ENCODE results near the gene SIM1. TPM values are rescaled to one million over a fixed set of nuclear protein-coding genes. Genes with fewer than 3 reads are reported as not detected.

Gene SIM1
- total RNA-seq, 4 donors from 2014 or later = 0.18 to 0.72 (median 0.42) TPM

DNA sequence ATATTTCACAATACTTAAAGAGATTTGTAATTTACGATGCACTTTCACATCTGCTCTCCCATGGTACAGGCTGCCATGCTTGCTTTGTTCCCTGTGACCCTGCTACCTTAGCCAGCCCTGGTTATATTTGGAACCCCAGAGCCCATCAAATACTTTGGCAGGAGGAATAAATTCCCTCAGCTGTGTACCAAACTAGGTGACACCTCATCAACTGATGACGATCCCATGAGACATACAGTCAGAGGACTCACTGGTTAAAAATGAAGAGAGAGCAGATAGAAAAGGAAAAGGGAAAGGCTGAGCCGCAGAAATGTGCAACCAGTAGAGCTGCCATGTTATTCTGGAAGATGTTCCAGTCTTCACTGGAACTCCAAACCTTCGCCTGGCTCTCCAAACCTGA, 120.0 kb downstream of the SIM1 start:
- 89% methylated on average over 4 of the region's 4 CpGs for WGBS
- no peaks in the 10 kb centered on the region for H3K4me1 ChIP-seq
- no peaks in the 10 kb centered on the region for H3K27me3 ChIP-seq
- TF ChIP-seq POLR2A (IDR thresholded peaks at IDR 0.05) (no peak), EP300 (IDR thresholded peaks at IDR 0.05) (no peak), POLR2AphosphoS5 (IDR thresholded peaks at IDR 0.05) (no peak)
- TF ChIP-seq, protein P1, sequence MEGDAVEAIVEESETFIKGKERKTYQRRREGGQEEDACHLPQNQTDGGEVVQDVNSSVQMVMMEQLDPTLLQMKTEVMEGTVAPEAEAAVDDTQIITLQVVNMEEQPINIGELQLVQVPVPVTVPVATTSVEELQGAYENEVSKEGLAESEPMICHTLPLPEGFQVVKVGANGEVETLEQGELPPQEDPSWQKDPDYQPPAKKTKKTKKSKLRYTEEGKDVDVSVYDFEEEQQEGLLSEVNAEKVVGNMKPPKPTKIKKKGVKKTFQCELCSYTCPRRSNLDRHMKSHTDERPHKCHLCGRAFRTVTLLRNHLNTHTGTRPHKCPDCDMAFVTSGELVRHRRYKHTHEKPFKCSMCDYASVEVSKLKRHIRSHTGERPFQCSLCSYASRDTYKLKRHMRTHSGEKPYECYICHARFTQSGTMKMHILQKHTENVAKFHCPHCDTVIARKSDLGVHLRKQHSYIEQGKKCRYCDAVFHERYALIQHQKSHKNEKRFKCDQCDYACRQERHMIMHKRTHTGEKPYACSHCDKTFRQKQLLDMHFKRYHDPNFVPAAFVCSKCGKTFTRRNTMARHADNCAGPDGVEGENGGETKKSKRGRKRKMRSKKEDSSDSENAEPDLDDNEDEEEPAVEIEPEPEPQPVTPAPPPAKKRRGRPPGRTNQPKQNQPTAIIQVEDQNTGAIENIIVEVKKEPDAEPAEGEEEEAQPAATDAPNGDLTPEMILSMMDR (IDR thresholded peaks at IDR 0.05) = no peak
- DNase-seq (ENCODE audit: low spot score in 2 of 2) = no peak
- H3K9me3 ChIP-seq = peaks cover 4% of the 10 kb centered on the region
- no peaks in the 10 kb centered on the region for H3K36me3 ChIP-seq
- no peak overlapping the region for H3K4me3 ChIP-seq
- H3K27ac ChIP-seq = no peak overlapping the region

DNA sequence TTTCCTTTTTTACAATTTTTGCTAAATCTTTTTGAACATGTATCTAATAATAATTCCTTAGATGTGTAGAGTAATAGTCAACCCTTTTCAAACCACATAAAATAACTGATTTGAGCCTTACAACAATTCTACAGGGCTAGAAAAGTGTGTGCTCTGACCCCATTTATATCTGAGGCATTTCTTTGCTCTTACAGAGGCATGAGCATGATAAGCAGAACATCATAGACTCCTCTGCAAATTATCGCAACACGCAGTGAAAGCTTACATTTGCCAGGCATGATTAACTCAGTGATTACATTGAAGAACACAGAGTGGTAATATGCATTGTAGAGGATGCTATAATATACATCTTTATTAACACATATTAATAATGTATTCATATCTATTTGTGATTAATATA, 120.4 kb downstream of the SIM1 start:
- no peak for DNase-seq (ENCODE audit: low spot score in 2 of 2)
- WGBS = 97% methylated on average over 2 of the region's 2 CpGs
- H3K36me3 ChIP-seq = no peaks in the 10 kb centered on the region
- H3K27ac ChIP-seq = no peak overlapping the region
- no peak for TF ChIP-seq POLR2A (IDR thresholded peaks at IDR 0.05)
- no peak for TF ChIP-seq POLR2AphosphoS5 (IDR thresholded peaks at IDR 0.05)
- TF ChIP-seq EP300 (IDR thresholded peaks at IDR 0.05) = no peak
- TF ChIP-seq, protein P1 (IDR thresholded peaks at IDR 0.05) = no peak
- no peaks in the 10 kb centered on the region for H3K27me3 ChIP-seq
- peaks cover 4% of the 10 kb centered on the region for H3K9me3 ChIP-seq
- no peaks in the 10 kb centered on the region for H3K4me1 ChIP-seq
- no peak overlapping the region for H3K4me3 ChIP-seq

DNA sequence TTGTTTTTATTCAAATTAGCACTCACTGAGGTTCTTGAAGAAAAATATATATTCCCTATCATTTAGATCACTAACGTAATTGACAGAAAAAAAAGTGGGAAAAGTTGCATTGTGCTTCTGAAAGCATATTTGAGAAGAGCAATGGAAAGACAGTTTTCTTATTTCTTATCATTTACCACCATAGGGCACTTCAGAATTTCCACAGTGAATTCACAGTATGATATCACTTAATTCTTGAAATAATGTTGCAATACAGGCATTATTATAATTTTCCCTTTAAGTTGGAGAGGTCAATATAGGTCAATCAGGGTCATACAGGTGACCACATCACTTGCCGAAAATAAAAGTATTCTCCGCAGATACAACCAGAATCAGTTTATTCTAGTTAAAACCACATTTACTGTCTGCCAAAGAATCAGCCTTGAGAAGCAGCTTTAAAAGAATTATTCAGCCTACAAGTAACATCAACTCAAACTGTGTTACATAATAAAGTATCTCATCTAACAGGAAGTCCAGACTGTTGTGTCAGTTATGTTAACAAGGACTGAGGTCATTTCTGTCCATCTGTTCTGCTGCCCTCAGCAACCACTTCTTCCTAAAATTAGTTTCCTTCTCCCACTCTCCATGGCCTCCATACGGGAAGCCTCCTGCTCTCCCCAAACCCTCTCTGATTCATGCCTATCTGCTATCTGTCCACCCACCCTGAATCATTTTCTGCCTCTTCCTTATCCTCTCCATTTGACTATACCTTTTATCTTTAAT, 121.2 kb downstream of the SIM1 start:
- WGBS = 63% methylated on average over 4 of the region's 4 CpGs
- DNase-seq (ENCODE audit: low spot score in 2 of 2) = no peak
- TF ChIP-seq POLR2AphosphoS5 (IDR thresholded peaks at IDR 0.05) (no peak), POLR2A (IDR thresholded peaks at IDR 0.05) (no peak), EP300 (IDR thresholded peaks at IDR 0.05) (no peak)
- TF ChIP-seq, protein P1 (IDR thresholded peaks at IDR 0.05) = no peak
- no peak overlapping the region for H3K4me3 ChIP-seq
- H3K36me3 ChIP-seq = no peaks in the 10 kb centered on the region
- no peak overlapping the region for H3K27ac ChIP-seq
- H3K9me3 ChIP-seq = peaks cover 4% of the 10 kb centered on the region
- H3K27me3 ChIP-seq = no peaks in the 10 kb centered on the region
- no peaks in the 10 kb centered on the region for H3K4me1 ChIP-seq

DNA sequence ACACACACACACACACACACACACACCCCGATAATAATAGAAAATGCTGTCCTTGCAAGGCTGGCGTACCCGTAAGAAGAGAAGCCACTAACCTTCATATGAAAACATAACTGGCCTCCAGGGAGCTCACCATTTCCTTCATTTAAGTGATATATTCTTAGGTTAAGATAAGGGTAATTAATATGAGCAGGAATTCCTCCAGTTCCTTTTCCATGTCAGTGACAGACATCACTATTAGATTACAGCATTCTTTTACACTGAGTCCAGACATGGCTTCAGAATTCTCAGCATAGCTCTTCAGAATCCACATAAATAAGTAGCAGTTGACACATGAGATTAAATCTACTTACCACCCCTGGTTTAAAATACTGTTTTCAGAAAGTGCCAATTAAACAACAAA, 121.9 kb downstream of the SIM1 start:
- no peaks in the 10 kb centered on the region for H3K27me3 ChIP-seq
- no peak overlapping the region for H3K4me3 ChIP-seq
- TF ChIP-seq POLR2A (IDR thresholded peaks at IDR 0.05) = no peak
- no peak for TF ChIP-seq POLR2AphosphoS5 (IDR thresholded peaks at IDR 0.05)
- no peak for TF ChIP-seq EP300 (IDR thresholded peaks at IDR 0.05)
- TF ChIP-seq, protein P1 (IDR thresholded peaks at IDR 0.05) = no peak
- peaks cover 4% of the 10 kb centered on the region for H3K9me3 ChIP-seq
- H3K27ac ChIP-seq = no peak overlapping the region
- DNase-seq (ENCODE audit: low spot score in 2 of 2) = no peak
- H3K36me3 ChIP-seq = no peaks in the 10 kb centered on the region
- no peaks in the 10 kb centered on the region for H3K4me1 ChIP-seq
- 55% methylated on average over 3 of the region's 3 CpGs for WGBS

DNA sequence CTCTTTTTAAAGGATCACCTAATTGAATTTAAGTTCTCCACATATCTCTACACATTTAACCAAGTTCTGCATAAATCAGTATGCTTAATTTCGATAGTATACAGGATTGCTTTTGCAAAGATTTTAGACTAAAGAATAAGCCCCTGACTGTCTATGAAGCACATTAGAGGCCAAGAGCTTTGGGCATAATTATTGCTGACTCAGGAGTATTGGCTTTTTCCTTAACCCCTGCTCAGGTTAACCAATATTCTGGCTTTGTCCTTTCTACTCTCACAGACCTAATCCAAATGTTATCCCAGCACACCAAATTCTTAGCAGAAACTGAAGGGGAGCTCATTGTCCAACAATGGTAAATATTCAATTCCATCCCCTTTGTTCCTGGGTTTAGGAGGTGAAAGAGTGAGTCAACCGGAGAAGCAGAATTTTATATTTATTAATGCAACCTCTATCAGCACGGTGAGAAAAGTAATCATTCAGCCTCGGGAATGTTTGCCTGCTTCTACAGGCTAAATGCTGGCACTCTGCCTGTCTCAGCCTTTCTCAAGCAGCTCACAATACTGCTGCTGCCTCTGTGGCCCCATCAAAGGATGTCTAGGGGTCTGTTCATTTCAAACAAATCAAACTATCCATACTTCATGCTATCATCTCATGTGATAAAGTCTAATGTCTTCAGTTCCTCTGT, 125.0 kb downstream of the SIM1 start:
- no peaks in the 10 kb centered on the region for H3K27me3 ChIP-seq
- H3K4me1 ChIP-seq = no peaks in the 10 kb centered on the region
- WGBS = 50% methylated on average over 4 of the region's 4 CpGs
- H3K27ac ChIP-seq = no peak overlapping the region
- H3K9me3 ChIP-seq = peaks cover 4% of the 10 kb centered on the region
- no peak for DNase-seq (ENCODE audit: low spot score in 2 of 2)
- no peak overlapping the region for H3K4me3 ChIP-seq
- TF ChIP-seq POLR2AphosphoS5 (IDR thresholded peaks at IDR 0.05) (no peak), POLR2A (IDR thresholded peaks at IDR 0.05) (no peak), EP300 (IDR thresholded peaks at IDR 0.05) (no peak)
- TF ChIP-seq, protein P1 (IDR thresholded peaks at IDR 0.05) = no peak
- no peaks in the 10 kb centered on the region for H3K36me3 ChIP-seq
